ENCODE measurements around the gene FAM163A. TPM values are rescaled to one million over a fixed set of nuclear protein-coding genes. Genes with fewer than 3 reads are reported as not detected.

FAM163A gene
- total RNA-seq, 4 donors from 2014 or later, result 0.16 TPM; not detected in 3

DNA sequence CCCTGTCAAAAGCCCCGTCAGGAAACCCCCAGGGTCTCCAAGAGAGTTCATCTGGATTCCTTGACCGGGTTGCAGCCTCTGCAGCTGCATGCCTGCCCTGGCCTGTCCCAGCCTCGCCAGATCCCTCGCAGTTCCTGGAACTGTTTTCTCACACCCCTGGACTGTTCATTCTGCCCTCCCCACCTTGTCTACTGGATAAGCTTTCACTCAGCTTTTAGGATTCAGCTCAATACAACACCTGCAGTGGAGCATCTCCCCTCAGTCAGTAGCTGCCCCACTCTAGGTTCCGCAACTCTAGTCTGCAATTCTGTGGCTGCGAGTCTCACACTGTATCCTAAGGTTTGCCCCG is 67.2 kb downstream of the FAM163A start:
- intact Hi-C loops (cut with DNase I; ENCODE audit: low total_unique reads), result no loop called here
- ATAC-seq, result no peak
- no peak overlapping the region for H3K4me3 ChIP-seq
- peaks cover 4 to 9% (median 5%) of the 10 kb centered on the region in 3 donors for H3K27me3 ChIP-seq
- H3K27ac ChIP-seq, result no peak overlapping the region
- no peak for TF ChIP-seq POLR2A (IDR thresholded peaks at IDR 0.05)
- TF ChIP-seq, protein P1, sequence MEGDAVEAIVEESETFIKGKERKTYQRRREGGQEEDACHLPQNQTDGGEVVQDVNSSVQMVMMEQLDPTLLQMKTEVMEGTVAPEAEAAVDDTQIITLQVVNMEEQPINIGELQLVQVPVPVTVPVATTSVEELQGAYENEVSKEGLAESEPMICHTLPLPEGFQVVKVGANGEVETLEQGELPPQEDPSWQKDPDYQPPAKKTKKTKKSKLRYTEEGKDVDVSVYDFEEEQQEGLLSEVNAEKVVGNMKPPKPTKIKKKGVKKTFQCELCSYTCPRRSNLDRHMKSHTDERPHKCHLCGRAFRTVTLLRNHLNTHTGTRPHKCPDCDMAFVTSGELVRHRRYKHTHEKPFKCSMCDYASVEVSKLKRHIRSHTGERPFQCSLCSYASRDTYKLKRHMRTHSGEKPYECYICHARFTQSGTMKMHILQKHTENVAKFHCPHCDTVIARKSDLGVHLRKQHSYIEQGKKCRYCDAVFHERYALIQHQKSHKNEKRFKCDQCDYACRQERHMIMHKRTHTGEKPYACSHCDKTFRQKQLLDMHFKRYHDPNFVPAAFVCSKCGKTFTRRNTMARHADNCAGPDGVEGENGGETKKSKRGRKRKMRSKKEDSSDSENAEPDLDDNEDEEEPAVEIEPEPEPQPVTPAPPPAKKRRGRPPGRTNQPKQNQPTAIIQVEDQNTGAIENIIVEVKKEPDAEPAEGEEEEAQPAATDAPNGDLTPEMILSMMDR (IDR thresholded peaks at IDR 0.05 in 4 of 5, conservative IDR thresholded peaks at IDR 0.05 in 1 of 5), result no peak
- H3K9me3 ChIP-seq, result no peaks in the 10 kb centered on the region
- no peak for DNase-seq
- H3K36me3 ChIP-seq, result no peaks in the 10 kb centered on the region
- in situ Hi-C loops (cut with MboI; ENCODE audit: low sequenced_read_pairs in 4 of 4), result loop anchor here in 1 of 4 donors (25.0 kb wide), 1 partner anchor 723 kb away; the partner anchor contains the start of gene TOR3A
- H3K4me1 ChIP-seq, result peaks cover 5 to 14% of the 10 kb centered on the region in 2 donors

- Histone ChIP-seq H3K27ac (no peak overlapping the region), H3K4me1 (peaks cover 14 to 19% of the 10 kb centered on the region in 2 donors), H3K4me3 (no peak overlapping the region), H3K9me3 (no peaks in the 10 kb centered on the region), H3K27me3 (peaks cover 4 to 9% (median 5%) of the 10 kb centered on the region in 3 donors), H3K36me3 (no peaks in the 10 kb centered on the region)
- ATAC-seq (no peak), DNase-seq (no peak)
- intact Hi-C loops (cut with DNase I; ENCODE audit: low total_unique reads), result no loop called here
- TF ChIP-seq, protein P1 (IDR thresholded peaks at IDR 0.05 in 4 of 5, conservative IDR thresholded peaks at IDR 0.05 in 1 of 5), result no peak
- TF ChIP-seq POLR2A (IDR thresholded peaks at IDR 0.05), result no peak
- in situ Hi-C loops (cut with MboI; ENCODE audit: low sequenced_read_pairs in 4 of 4), result loop anchor here in 1 of 4 donors (25.0 kb wide), 1 partner anchor 725 kb away; the partner anchor contains the start of gene TOR3A
Measured at GRCh38 chr1:179812501-179813292, 69.6 kb downstream of the FAM163A start.

DNA sequence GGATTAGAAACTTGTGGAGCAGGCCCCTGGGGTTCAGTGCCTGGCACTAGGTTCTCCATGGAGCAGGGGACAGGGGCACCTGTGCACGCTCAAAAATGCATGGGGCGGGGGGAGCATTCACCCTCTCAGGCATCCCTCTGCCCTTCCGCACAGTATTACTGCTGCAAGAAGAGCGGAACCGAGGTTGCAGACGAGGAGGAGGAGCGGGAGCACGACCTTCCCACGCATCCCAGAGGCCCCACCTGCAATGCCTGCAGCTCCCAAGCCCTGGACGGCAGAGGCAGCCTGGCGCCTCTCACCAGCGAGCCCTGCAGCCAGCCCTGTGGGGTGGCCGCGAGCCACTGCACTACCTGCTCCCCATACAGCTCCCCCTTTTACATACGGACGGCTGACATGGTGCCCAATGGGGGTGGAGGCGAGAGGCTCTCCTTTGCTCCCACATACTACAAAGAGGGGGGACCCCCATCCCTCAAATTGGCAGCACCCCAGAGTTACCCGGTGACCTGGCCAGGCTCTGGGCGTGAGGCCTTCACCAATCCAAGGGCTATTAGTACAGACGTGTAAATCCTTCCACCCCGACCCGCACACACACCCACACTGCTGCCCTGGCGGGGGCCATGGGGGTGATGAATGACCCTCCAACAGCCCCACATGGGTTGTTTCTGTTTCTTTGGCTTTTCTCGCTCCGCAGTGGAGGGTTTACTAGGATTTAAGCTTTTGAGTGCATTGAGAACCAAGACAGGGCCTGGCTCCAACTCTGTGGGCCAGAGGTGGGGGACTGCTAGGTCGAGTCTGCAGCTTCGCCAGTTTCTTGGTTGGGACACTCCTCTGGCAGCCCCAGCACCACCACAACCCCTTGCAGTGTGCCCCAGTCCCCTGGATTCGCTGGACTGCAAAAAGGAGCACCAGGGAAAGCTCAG is 70.8 kb downstream of the FAM163A start:
- intact Hi-C loops (cut with DNase I; ENCODE audit: low total_unique reads) (no loop called here), in situ Hi-C loops (cut with MboI; ENCODE audit: low sequenced_read_pairs in 4 of 4) (loop anchor here in 1 of 4 donors (25.0 kb wide), 1 partner anchor 727 kb away; the partner anchor contains the start of gene TOR3A)
- Histone ChIP-seq H3K27me3 (peaks cover 4 to 9% (median 5%) of the 10 kb centered on the region in 3 donors), H3K36me3 (no peaks in the 10 kb centered on the region), H3K9me3 (no peaks in the 10 kb centered on the region), H3K27ac (no peak overlapping the region), H3K4me1 (peaks cover 14 to 19% of the 10 kb centered on the region in 2 donors), H3K4me3 (peak overlapping the region; percentile 43 to 78 (median 46))
- ATAC-seq (no peak), DNase-seq (no peak)
- no peak for TF ChIP-seq POLR2A (IDR thresholded peaks at IDR 0.05)
- TF ChIP-seq, protein P1 (IDR thresholded peaks at IDR 0.05 in 4 of 5, conservative IDR thresholded peaks at IDR 0.05 in 1 of 5), result no peak

DNA sequence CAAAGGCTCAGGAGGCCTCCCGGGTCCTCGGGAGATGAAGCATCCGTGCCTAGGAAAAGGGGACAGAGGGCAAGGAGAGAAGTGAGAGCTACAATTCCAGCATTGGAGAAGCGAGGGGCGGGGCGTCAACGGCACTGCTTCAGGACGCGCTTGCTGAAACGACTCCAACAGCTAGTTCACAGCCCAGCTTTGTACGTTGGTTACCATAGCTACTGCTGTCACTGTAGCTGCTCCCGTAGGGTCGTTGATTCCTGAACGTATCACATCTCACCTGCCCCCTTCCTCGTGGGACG is 71.4 kb downstream of the FAM163A start:
- ATAC-seq (peak; percentile 37 to 67), DNase-seq (no peak)
- Histone ChIP-seq H3K4me3 (peak overlapping the region; percentile 43 to 78 (median 46)), H3K36me3 (no peaks in the 10 kb centered on the region), H3K4me1 (peaks cover 14 to 19% of the 10 kb centered on the region in 2 donors), H3K9me3 (no peaks in the 10 kb centered on the region), H3K27me3 (peaks cover 4 to 9% (median 5%) of the 10 kb centered on the region in 3 donors), H3K27ac (peak overlapping the region in 2 of 4 donors; percentile 45 to 51)
- no peak for TF ChIP-seq POLR2A (IDR thresholded peaks at IDR 0.05)
- TF ChIP-seq, protein P1 (IDR thresholded peaks at IDR 0.05 in 4 of 5, conservative IDR thresholded peaks at IDR 0.05 in 1 of 5), result no peak
- in situ Hi-C loops (cut with MboI; ENCODE audit: low sequenced_read_pairs in 4 of 4), result loop anchor here in 1 of 4 donors (25.0 kb wide), 1 partner anchor 727 kb away; the partner anchor contains the start of gene TOR3A
- intact Hi-C loops (cut with DNase I; ENCODE audit: low total_unique reads), result no loop called here
